Raji (cell line): ENCODE measurements around the gene ALG12.

Experiments used
- POLR2A ChIP-seq: IDR thresholded peaks from 2 replicates; pipeline ENCODE4 v1.6.1; 2011; ENCODE audit warnings: low read depth, low read length, control low read depth; ENCODE audit not compliant: insufficient read depth

ALG12 gene

GRCh38 chr22:49961005-49961600 is 42.9 kb upstream of the ALG12 start:
- 0 out of 2 replicates have a peak, but pooled peaks have one; percentile 11 for TF ChIP-seq POLR2A

- peak; percentile 95 for TF ChIP-seq POLR2A
Measured at GRCh38 chr22:49960159-49961004, 42.1 kb upstream of the ALG12 start, which contains the start of gene PIM3. Gene PIM3 (plus strand): TSS chr22:49960772. CDS start chr22:49960948, 176 bp downstream.

- no peak for TF ChIP-seq POLR2A
Measured at GRCh38 chr22:49959782-49960158, 41.5 kb upstream of the ALG12 start.

GRCh38 chr22:49958931-49959781 is 40.9 kb upstream of the ALG12 start:
- TF ChIP-seq POLR2A = no peak

- TF ChIP-seq POLR2A = no peak
Measured at GRCh38 chr22:49958366-49958921, 40.2 kb upstream of the ALG12 start.

GRCh38 chr22:49957826-49958365 is 39.7 kb upstream of the ALG12 start:
- no peak for TF ChIP-seq POLR2A

- TF ChIP-seq POLR2A = no peak
Measured at GRCh38 chr22:49956914-49957825, 38.9 kb upstream of the ALG12 start.

- TF ChIP-seq POLR2A = no peak
Measured at GRCh38 chr22:49956418-49956770, 38.2 kb upstream of the ALG12 start.

GRCh38 chr22:49955581-49956417 is 37.6 kb upstream of the ALG12 start:
- TF ChIP-seq POLR2A = no peak

GRCh38 chr22:49954991-49955580 is 36.8 kb upstream of the ALG12 start:
- no peak for TF ChIP-seq POLR2A

- TF ChIP-seq POLR2A = no peak
Measured at GRCh38 chr22:49954354-49954753, 36.1 kb upstream of the ALG12 start.

- TF ChIP-seq POLR2A = no peak
Measured at GRCh38 chr22:49953680-49954344, 35.6 kb upstream of the ALG12 start.

- no peak for TF ChIP-seq POLR2A
Measured at GRCh38 chr22:49953027-49953679, 34.9 kb upstream of the ALG12 start.
